HCT116 (cell line): ENCODE results near the gene SEC24D.

Experiments used
- CTCF ChIP-seq, 3 experiments: fragments of 200-600 bp in 1 of 3; sonication (generic) in 1 of 3; IDR thresholded peaks in 2 of 3; conservative IDR thresholded peaks in 1 of 3; 2 replicates each; pipeline ENCODE4 v1.5.1; 2012 to 2017; ENCODE audit warnings: low read depth in 2 of 3, low read length in 2 of 3, antibody characterized with exemption in 1 of 3, borderline replicate concordance in 1 of 3, control low read depth in 1 of 3, mild to moderate bottlenecking in 1 of 3, mixed read lengths in 1 of 3, mixed run types in 1 of 3, moderate library complexity in 1 of 3; ENCODE audit not compliant: insufficient read depth in 1 of 3
- POLR2AphosphoS5 ChIP-seq: IDR thresholded peaks from 2 replicates; pipeline ENCODE4 v1.6.1; 2011; ENCODE audit warnings: mild to moderate bottlenecking, low read depth, low read length, moderate library complexity
- TF ChIP-seq, protein P1 (sequence below): IDR thresholded peaks from 2 replicates; pipeline ENCODE4 v1.6.1; 2012

GRCh38 chr4:118879409-118879808 is 43.5 kb upstream of the SEC24D start:
- TF ChIP-seq POLR2AphosphoS5 (no peak), CTCF (IDR thresholded peaks at IDR 0.05 in 2 of 3, conservative IDR thresholded peaks at IDR 0.05 in 1 of 3; ENCODE audit: borderline replicate concordance in 1 of 3, insufficient read depth in 1 of 3, low read depth in 2 of 3, low read length in 2 of 3) (no peak)
- TF ChIP-seq, protein P1, sequence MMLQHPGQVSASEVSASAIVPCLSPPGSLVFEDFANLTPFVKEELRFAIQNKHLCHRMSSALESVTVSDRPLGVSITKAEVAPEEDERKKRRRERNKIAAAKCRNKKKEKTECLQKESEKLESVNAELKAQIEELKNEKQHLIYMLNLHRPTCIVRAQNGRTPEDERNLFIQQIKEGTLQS: no peak
